Eye (tissue), 1 donor: ENCODE data around the gene BSG.
"Not testable (repeated sequence)": the region's sequence is repeated elsewhere in the genome, so short reads cannot be mapped to it uniquely, and the experiment has no call there.

Experiments
- DNase-seq: peaks from one replicate; pipeline ENCODE4 v3.0.0-alpha.2; 2015

BSG gene

GRCh38 chr19:588741-589692, 16.6 kb downstream of the BSG start:
- DNase-seq: no peak

- DNase-seq: no peak
Measured at GRCh38 chr19:589693-590395, 17.4 kb downstream of the BSG start, which contains the start of gene HCN2. Gene HCN2, plus strand, starts transcription at chr19:589881. Its CDS starts 65 bp downstream, at chr19:589946.

GRCh38 chr19:590396-590745, 18.0 kb downstream of the BSG start:
- DNase-seq: no peak

GRCh38 chr19:590750-591098, 18.3 kb downstream of the BSG start:
- no peak for DNase-seq

GRCh38 chr19:591099-591958, 18.9 kb downstream of the BSG start:
- peak; percentile 67 for DNase-seq

- no peak for DNase-seq
Measured at GRCh38 chr19:592101-592500, 19.7 kb downstream of the BSG start.

GRCh38 chr19:593055-593454, 20.7 kb downstream of the BSG start:
- no peak for DNase-seq

- DNase-seq: no peak
Measured at GRCh38 chr19:593505-593904, 21.1 kb downstream of the BSG start.

GRCh38 chr19:594265-594870, 22.0 kb downstream of the BSG start:
- no peak for DNase-seq

- DNase-seq: peak; percentile 57
Measured at GRCh38 chr19:595326-596262, 23.2 kb downstream of the BSG start.

GRCh38 chr19:596263-596655, 23.9 kb downstream of the BSG start:
- no peak for DNase-seq

GRCh38 chr19:597406-598315, 25.3 kb downstream of the BSG start:
- DNase-seq: no peak

GRCh38 chr19:601310-601709, 28.9 kb downstream of the BSG start:
- no peak for DNase-seq

GRCh38 chr19:601790-602189, 29.4 kb downstream of the BSG start:
- no peak for DNase-seq

GRCh38 chr19:602391-603301, 30.2 kb downstream of the BSG start:
- DNase-seq: no peak

GRCh38 chr19:603302-603639, 30.9 kb downstream of the BSG start:
- not testable (repeated sequence) for DNase-seq

GRCh38 chr19:603779-604178, 31.4 kb downstream of the BSG start:
- DNase-seq: not testable (repeated sequence)

- no peak for DNase-seq
Measured at GRCh38 chr19:604355-604754, 32.0 kb downstream of the BSG start.
